HepG2 (cell line): Measurements from ENCODE around the gene MSANTD1. TPM values are rescaled to one million over a fixed set of nuclear protein-coding genes. Genes with fewer than 3 reads are reported as not detected.

ENCODE experiments used
- CAMTA2 ChIP-seq: sonication (generic); formaldehyde crosslinking; IDR thresholded peaks from 2 replicates; pipeline ENCODE4 v1.4.0; 2020; ENCODE audit warnings: mild to moderate bottlenecking, missing genetic modification reagents, borderline replicate concordance
- DPF2 ChIP-seq: sonication (generic); formaldehyde crosslinking; IDR thresholded peaks from 2 replicates; pipeline ENCODE4 v1.4.0; 2020; ENCODE audit warnings: mild to moderate bottlenecking, low read depth, missing genetic modification reagents, borderline replicate concordance
- HHEX ChIP-seq: IDR thresholded peaks from 2 replicates; pipeline ENCODE4 v1.6.1; 2016; ENCODE audit warnings: control low read depth
- HMG20A ChIP-seq: IDR thresholded peaks from 2 replicates; pipeline ENCODE4 v1.6.1; 2016; ENCODE audit warnings: borderline replicate concordance
- MYPOP ChIP-seq: sonication (generic); formaldehyde crosslinking; IDR thresholded peaks from 2 replicates; pipeline ENCODE4 v1.8.1; 2023; ENCODE audit warnings: mild to moderate bottlenecking, moderate library complexity, missing genetic modification reagents
- REL ChIP-seq: sonication (generic); formaldehyde crosslinking; conservative IDR thresholded peaks from 2 replicates; pipeline ENCODE4 v1.8.0; 2022; ENCODE audit warnings: mild to moderate bottlenecking, missing genetic modification reagents, moderate library complexity
- SRF ChIP-seq: IDR thresholded peaks from 2 replicates; pipeline ENCODE4 v1.6.1; 2011; ENCODE audit warnings: mild to moderate bottlenecking, low read depth, low read length, moderate library complexity
- TEAD3 ChIP-seq: optimal IDR thresholded peaks from 2 replicates; pipeline ENCODE3; 2016; ENCODE audit warnings: borderline replicate concordance
- ZBTB14 ChIP-seq: sonication (generic); formaldehyde crosslinking; IDR thresholded peaks from 2 replicates; pipeline ENCODE4 v1.4.0; 2020; ENCODE audit warnings: missing genetic modification reagents
- ZBTB20 ChIP-seq: sonication (generic); formaldehyde crosslinking; IDR thresholded peaks from 2 replicates; pipeline ENCODE4 v1.8.1; 2023; ENCODE audit warnings: missing genetic modification reagents, low read depth, mild to moderate bottlenecking, borderline replicate concordance
- ZNF275 ChIP-seq: sonication (generic); formaldehyde crosslinking; IDR thresholded peaks from 2 replicates; pipeline ENCODE4 v1.8.0; 2022; ENCODE audit warnings: missing genetic modification reagents, mild to moderate bottlenecking, inconsistent platforms, borderline replicate concordance
- ZNF550 ChIP-seq: sonication (generic); formaldehyde crosslinking; IDR thresholded peaks from 2 replicates; pipeline ENCODE4 v1.4.0; 2020; ENCODE audit warnings: mild to moderate bottlenecking, missing genetic modification reagents, borderline replicate concordance
- ZNF572 ChIP-seq: sonication (generic); formaldehyde crosslinking; IDR thresholded peaks from 2 replicates; pipeline ENCODE4 v1.5.1; 2020; ENCODE audit warnings: mild to moderate bottlenecking, missing genetic modification reagents
- ZNF660 ChIP-seq: sonication (generic); formaldehyde crosslinking; IDR thresholded peaks from 2 replicates; pipeline ENCODE4 v1.5.1; 2020; ENCODE audit warnings: mild to moderate bottlenecking, low read depth, missing genetic modification reagents, borderline replicate concordance
- ZNF770 ChIP-seq: sonication (generic); formaldehyde crosslinking; IDR thresholded peaks from 2 replicates; pipeline ENCODE4 v1.5.0; 2020; ENCODE audit warnings: mild to moderate bottlenecking, missing genetic modification reagents
- ZSCAN30 ChIP-seq: sonication (generic); formaldehyde crosslinking; IDR thresholded peaks from 2 replicates; pipeline ENCODE4 v1.5.0; 2020; ENCODE audit warnings: mild to moderate bottlenecking, missing genetic modification reagents
- polyA plus RNA-seq, 8 experiments: library from polyadenylated mRNA; depleted of rRNA in 3 of 8; stranded (reverse) in 7 of 8; unstranded in 1 of 8; fragments of >200 nt; fragmentation: Illumina TruSeq in 4 of 8; extraction: Trizol in 4 of 8; gene quantifications; 2 replicates each; pipeline versions ENCODE4 v1.2.1 to v1.2.3, GENCODE V29; 2011 to 2016; ENCODE audit warnings: low read depth in 4 of 8, missing spikeins in 1 of 8, mixed read lengths in 1 of 8; ENCODE audit not compliant: insufficient read depth in 1 of 8
- total RNA-seq, 5 experiments: library from RNA; depleted of rRNA; stranded (reverse); fragments of >200 nt; fragmentation: Illumina TruSeq; extraction: Trizol; gene quantifications; 2 replicates each; pipeline ENCODE4 v1.2.3, GENCODE V29; 2016; ENCODE audit warnings: low read depth in 1 of 5
- TF ChIP-seq, protein P1 (sequence below): IDR thresholded peaks from 2 replicates; pipeline ENCODE4 v1.6.1; 2016; ENCODE audit warnings: low read depth, missing genetic modification reagents, missing compliant biosample characterization

Gene MSANTD1
- total and polyA plus RNA-seq, 2 of the 13 experiments (the other 11 are each of a cell fraction or from before 2014, with no cell fraction given), result 0.22 to 0.40 TPM

- TF ChIP-seq ZBTB14 (peak; percentile 24; the same call in 1 of the 2 replicates), ZNF660 (no peak), MYPOP (CRISPR knock-in tag) (peak; percentile 50; the same call in 1 of the 2 replicates), HMG20A (CRISPR knock-in tag) (no peak), DPF2 (CRISPR knock-in tag) (no peak), ZNF572 (no peak), REL (CRISPR knock-in tag) (no peak), ZNF550 (CRISPR knock-in tag) (no peak), CAMTA2 (no peak), SRF (no peak), ZBTB20 (peak; percentile 80), ZNF275 (CRISPR knock-in tag) (no peak), HHEX (CRISPR knock-in tag) (no peak), TEAD3 (CRISPR knock-in tag) (no peak), ZSCAN30 (no peak), ZNF770 (CRISPR knock-in tag) (no peak)
- TF ChIP-seq, protein P1, sequence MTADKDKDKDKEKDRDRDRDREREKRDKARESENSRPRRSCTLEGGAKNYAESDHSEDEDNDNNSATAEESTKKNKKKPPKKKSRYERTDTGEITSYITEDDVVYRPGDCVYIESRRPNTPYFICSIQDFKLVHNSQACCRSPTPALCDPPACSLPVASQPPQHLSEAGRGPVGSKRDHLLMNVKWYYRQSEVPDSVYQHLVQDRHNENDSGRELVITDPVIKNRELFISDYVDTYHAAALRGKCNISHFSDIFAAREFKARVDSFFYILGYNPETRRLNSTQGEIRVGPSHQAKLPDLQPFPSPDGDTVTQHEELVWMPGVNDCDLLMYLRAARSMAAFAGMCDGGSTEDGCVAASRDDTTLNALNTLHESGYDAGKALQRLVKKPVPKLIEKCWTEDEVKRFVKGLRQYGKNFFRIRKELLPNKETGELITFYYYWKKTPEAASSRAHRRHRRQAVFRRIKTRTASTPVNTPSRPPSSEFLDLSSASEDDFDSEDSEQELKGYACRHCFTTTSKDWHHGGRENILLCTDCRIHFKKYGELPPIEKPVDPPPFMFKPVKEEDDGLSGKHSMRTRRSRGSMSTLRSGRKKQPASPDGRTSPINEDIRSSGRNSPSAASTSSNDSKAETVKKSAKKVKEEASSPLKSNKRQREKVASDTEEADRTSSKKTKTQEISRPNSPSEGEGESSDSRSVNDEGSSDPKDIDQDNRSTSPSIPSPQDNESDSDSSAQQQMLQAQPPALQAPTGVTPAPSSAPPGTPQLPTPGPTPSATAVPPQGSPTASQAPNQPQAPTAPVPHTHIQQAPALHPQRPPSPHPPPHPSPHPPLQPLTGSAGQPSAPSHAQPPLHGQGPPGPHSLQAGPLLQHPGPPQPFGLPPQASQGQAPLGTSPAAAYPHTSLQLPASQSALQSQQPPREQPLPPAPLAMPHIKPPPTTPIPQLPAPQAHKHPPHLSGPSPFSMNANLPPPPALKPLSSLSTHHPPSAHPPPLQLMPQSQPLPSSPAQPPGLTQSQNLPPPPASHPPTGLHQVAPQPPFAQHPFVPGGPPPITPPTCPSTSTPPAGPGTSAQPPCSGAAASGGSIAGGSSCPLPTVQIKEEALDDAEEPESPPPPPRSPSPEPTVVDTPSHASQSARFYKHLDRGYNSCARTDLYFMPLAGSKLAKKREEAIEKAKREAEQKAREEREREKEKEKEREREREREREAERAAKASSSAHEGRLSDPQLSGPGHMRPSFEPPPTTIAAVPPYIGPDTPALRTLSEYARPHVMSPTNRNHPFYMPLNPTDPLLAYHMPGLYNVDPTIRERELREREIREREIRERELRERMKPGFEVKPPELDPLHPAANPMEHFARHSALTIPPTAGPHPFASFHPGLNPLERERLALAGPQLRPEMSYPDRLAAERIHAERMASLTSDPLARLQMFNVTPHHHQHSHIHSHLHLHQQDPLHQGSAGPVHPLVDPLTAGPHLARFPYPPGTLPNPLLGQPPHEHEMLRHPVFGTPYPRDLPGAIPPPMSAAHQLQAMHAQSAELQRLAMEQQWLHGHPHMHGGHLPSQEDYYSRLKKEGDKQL, result no peak
Observed at GRCh38 chr4:3292571-3293400, 43.8 kb downstream of the MSANTD1 start, which contains the start of gene RGS12 (continued).
